H1 (cell line): ENCODE measurements around the gene SOX6. TPM values are rescaled to one million over a fixed set of nuclear protein-coding genes. Genes with fewer than 3 reads are reported as not detected.

Experiments used
- BCL11A ChIP-seq, 2 experiments: IDR thresholded peaks; one replicate each; pipeline ENCODE4 v1.6.1; 2011; ENCODE audit warnings: low read depth in 2 of 2, low read length in 2 of 2, mild to moderate bottlenecking in 2 of 2
- CBX8 ChIP-seq: fragments of 300-800, 300-1000 bp; sonication (generic); IDR thresholded peaks from 2 replicates; pipeline ENCODE4 v1.7.1; 2016; ENCODE audit warnings: low read depth, low read length, borderline replicate concordance
- CEBPB ChIP-seq: IDR thresholded peaks from 2 replicates; pipeline ENCODE4 v1.6.1; 2012; ENCODE audit warnings: low read depth, low read length
- CHD1 ChIP-seq: IDR thresholded peaks from 2 replicates; pipeline ENCODE4 v1.6.1; 2012; ENCODE audit warnings: low read depth, low read length, improper control_type of control experiment
- CHD2 ChIP-seq: IDR thresholded peaks from 2 replicates; pipeline ENCODE4 v1.6.1; 2012; ENCODE audit warnings: low read length, improper control_type of control experiment
- CREB1 ChIP-seq: IDR thresholded peaks from 2 replicates; pipeline ENCODE4 v1.6.1; 2012; ENCODE audit warnings: inconsistent platforms
- EGR1 ChIP-seq: IDR thresholded peaks from 2 replicates; pipeline ENCODE4 v1.6.1; 2011; ENCODE audit warnings: low read depth, low read length, borderline replicate concordance
- KDM1A ChIP-seq: fragments of 200-600, 300-600 bp; sonication (generic); IDR thresholded peaks from 2 replicates; pipeline ENCODE4 v1.7.1; 2016; ENCODE audit warnings: mild to moderate bottlenecking, low read length, borderline replicate concordance
- KDM5A ChIP-seq: fragments of 200-600 bp; IDR thresholded peaks from 2 replicates; pipeline ENCODE4 v1.7.1; 2012; ENCODE audit warnings: mild to moderate bottlenecking, low read length, inconsistent platforms, mixed read lengths
- YY1 ChIP-seq: IDR thresholded peaks from 2 replicates; pipeline ENCODE4 v1.6.1; 2011; ENCODE audit warnings: low read depth, mild to moderate bottlenecking, low read length
- polyA plus RNA-seq, 7 experiments: library from polyadenylated mRNA; depleted of rRNA in 3 of 7; stranded (reverse) in 5 of 7; unstranded in 2 of 7; fragments of >200 nt in 5 of 7; fragments of 200-250 nt in 2 of 7; gene quantifications; 1 replicate in 5 of 7; 2 replicates in 1 of 7; 4 replicates in 1 of 7; pipeline versions ENCODE4 v1.2.1 to v1.2.3, GENCODE V29; 2011 to 2013; ENCODE audit warnings: missing spikeins in 2 of 7, mixed read lengths in 2 of 7
- total RNA-seq: library from RNA; stranded (reverse); fragmentation: NEBNext Ultra II Directional; extraction: Animal tissue kit (Norgen Biotek cat#: 25700); gene quantifications from 2 replicates; pipeline ENCODE4 v1.2.1, GENCODE V29; 2021
- TF ChIP-seq, protein P1 (sequence below): fragments of 300-600 bp; sonication (generic); IDR thresholded peaks from 2 replicates; pipeline ENCODE4 v1.7.1; 2012; ENCODE audit warnings: low read length, moderate library complexity, mild to moderate bottlenecking, inconsistent platforms; ENCODE audit not compliant: insufficient replicate concordance

Gene SOX6
- total and polyA plus RNA-seq, 2 of the 8 experiments (the other 6 are each of a cell fraction or from before 2014, with no cell fraction given), result 0.09 TPM; not detected in 1

DNA sequence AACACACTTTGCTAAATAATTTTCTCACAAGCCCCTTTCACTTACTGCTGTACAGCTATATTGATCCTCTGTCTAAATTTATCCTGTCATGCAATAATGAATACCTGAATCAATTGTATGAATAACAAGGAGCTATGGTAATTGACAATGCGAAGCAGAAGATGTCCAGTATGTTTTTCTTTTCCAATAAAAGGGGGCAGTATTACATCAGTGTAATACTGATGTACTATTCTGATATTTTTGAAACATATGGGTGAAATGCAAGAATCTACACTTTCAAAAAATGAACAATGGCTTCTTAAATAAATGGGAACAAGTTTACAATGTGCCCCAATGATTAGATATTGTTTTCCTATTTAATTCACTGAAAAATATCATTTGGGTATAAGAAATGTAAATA lies 315.1 kb downstream of the SOX6 start (continued):
- TF ChIP-seq, protein P1, sequence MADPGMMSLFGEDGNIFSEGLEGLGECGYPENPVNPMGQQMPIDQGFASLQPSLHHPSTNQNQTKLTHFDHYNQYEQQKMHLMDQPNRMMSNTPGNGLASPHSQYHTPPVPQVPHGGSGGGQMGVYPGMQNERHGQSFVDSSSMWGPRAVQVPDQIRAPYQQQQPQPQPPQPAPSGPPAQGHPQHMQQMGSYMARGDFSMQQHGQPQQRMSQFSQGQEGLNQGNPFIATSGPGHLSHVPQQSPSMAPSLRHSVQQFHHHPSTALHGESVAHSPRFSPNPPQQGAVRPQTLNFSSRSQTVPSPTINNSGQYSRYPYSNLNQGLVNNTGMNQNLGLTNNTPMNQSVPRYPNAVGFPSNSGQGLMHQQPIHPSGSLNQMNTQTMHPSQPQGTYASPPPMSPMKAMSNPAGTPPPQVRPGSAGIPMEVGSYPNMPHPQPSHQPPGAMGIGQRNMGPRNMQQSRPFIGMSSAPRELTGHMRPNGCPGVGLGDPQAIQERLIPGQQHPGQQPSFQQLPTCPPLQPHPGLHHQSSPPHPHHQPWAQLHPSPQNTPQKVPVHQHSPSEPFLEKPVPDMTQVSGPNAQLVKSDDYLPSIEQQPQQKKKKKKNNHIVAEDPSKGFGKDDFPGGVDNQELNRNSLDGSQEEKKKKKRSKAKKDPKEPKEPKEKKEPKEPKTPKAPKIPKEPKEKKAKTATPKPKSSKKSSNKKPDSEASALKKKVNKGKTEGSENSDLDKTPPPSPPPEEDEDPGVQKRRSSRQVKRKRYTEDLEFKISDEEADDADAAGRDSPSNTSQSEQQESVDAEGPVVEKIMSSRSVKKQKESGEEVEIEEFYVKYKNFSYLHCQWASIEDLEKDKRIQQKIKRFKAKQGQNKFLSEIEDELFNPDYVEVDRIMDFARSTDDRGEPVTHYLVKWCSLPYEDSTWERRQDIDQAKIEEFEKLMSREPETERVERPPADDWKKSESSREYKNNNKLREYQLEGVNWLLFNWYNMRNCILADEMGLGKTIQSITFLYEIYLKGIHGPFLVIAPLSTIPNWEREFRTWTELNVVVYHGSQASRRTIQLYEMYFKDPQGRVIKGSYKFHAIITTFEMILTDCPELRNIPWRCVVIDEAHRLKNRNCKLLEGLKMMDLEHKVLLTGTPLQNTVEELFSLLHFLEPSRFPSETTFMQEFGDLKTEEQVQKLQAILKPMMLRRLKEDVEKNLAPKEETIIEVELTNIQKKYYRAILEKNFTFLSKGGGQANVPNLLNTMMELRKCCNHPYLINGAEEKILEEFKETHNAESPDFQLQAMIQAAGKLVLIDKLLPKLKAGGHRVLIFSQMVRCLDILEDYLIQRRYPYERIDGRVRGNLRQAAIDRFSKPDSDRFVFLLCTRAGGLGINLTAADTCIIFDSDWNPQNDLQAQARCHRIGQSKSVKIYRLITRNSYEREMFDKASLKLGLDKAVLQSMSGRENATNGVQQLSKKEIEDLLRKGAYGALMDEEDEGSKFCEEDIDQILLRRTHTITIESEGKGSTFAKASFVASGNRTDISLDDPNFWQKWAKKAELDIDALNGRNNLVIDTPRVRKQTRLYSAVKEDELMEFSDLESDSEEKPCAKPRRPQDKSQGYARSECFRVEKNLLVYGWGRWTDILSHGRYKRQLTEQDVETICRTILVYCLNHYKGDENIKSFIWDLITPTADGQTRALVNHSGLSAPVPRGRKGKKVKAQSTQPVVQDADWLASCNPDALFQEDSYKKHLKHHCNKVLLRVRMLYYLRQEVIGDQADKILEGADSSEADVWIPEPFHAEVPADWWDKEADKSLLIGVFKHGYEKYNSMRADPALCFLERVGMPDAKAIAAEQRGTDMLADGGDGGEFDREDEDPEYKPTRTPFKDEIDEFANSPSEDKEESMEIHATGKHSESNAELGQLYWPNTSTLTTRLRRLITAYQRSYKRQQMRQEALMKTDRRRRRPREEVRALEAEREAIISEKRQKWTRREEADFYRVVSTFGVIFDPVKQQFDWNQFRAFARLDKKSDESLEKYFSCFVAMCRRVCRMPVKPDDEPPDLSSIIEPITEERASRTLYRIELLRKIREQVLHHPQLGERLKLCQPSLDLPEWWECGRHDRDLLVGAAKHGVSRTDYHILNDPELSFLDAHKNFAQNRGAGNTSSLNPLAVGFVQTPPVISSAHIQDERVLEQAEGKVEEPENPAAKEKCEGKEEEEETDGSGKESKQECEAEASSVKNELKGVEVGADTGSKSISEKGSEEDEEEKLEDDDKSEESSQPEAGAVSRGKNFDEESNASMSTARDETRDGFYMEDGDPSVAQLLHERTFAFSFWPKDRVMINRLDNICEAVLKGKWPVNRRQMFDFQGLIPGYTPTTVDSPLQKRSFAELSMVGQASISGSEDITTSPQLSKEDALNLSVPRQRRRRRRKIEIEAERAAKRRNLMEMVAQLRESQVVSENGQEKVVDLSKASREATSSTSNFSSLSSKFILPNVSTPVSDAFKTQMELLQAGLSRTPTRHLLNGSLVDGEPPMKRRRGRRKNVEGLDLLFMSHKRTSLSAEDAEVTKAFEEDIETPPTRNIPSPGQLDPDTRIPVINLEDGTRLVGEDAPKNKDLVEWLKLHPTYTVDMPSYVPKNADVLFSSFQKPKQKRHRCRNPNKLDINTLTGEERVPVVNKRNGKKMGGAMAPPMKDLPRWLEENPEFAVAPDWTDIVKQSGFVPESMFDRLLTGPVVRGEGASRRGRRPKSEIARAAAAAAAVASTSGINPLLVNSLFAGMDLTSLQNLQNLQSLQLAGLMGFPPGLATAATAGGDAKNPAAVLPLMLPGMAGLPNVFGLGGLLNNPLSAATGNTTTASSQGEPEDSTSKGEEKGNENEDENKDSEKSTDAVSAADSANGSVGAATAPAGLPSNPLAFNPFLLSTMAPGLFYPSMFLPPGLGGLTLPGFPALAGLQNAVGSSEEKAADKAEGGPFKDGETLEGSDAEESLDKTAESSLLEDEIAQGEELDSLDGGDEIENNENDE, result no peak
- TF ChIP-seq CREB1 (no peak), KDM1A (no peak), EGR1 (no peak), CHD1 (no peak), KDM5A (no peak), BCL11A (IDR thresholded peaks at IDR 0.05; ENCODE audit: low read depth in 2 of 2, low read length in 2 of 2) (no peak), CBX8 (no peak), CHD2 (no peak), YY1 (no peak), CEBPB (no peak)
